ENCODE results near the gene HOXD10. TPM values are rescaled to one million over a fixed set of nuclear protein-coding genes. Genes with fewer than 3 reads are reported as not detected.

The HOXD10 gene
- total RNA-seq, 1 experiment from 2014 or later: not detected

- Histone ChIP-seq H3K27ac (ENCODE audit: low read length) (no peak overlapping the region), H3K4me1 (ENCODE audit: control insufficient read depth, insufficient read depth, low read length) (peaks cover 16% of the 10 kb centered on the region), H3K9me3 (ENCODE audit: control insufficient read depth, insufficient read depth, low read depth, low read length) (no peaks in the 10 kb centered on the region), H3K27me3 (ENCODE audit: control insufficient read depth, insufficient read depth, low read length) (no peaks in the 10 kb centered on the region), H3K4me3 (ENCODE audit: low read depth in 2 of 2, low read length in 2 of 2) (peak overlapping the region in 1 of 2 experiments; percentile 31; a peak in 1 of 4 replicates), H3K36me3 (ENCODE audit: control insufficient read depth, insufficient read depth, low read length) (no peaks in the 10 kb centered on the region)
- CTCF ChIA-PET: no interaction called here
- DNase-seq (ENCODE audit: low read depth, low spot score) (no peak), ATAC-seq (no peak)
- TF ChIP-seq, protein P1, sequence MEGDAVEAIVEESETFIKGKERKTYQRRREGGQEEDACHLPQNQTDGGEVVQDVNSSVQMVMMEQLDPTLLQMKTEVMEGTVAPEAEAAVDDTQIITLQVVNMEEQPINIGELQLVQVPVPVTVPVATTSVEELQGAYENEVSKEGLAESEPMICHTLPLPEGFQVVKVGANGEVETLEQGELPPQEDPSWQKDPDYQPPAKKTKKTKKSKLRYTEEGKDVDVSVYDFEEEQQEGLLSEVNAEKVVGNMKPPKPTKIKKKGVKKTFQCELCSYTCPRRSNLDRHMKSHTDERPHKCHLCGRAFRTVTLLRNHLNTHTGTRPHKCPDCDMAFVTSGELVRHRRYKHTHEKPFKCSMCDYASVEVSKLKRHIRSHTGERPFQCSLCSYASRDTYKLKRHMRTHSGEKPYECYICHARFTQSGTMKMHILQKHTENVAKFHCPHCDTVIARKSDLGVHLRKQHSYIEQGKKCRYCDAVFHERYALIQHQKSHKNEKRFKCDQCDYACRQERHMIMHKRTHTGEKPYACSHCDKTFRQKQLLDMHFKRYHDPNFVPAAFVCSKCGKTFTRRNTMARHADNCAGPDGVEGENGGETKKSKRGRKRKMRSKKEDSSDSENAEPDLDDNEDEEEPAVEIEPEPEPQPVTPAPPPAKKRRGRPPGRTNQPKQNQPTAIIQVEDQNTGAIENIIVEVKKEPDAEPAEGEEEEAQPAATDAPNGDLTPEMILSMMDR (IDR thresholded peaks at IDR 0.05): no peak
- TF ChIP-seq TCF7L2 (IDR thresholded peaks at IDR 0.05; ENCODE audit: low read depth, low read length) (no peak), REST (IDR thresholded peaks at IDR 0.05; ENCODE audit: insufficient read depth in 1 of 2, low read depth in 2 of 2, low read length in 1 of 2) (no peak), SIN3A (IDR thresholded peaks at IDR 0.05; ENCODE audit: borderline replicate concordance, insufficient read depth, low read depth, low read length) (no peak), POLR2AphosphoS5 (IDR thresholded peaks at IDR 0.05; ENCODE audit: low read depth, low read length) (no peak)
- in situ Hi-C loops (cut with HindIII; ENCODE audit: low pct_unique_long_range_greater_than_20kb, low sequenced_read_pairs): no loop called here
- intact Hi-C loops (cut with micrococcal nuclease; ENCODE audit: unreplicated experiment): loop anchor here (5.0 to 10.0 kb wide), 4 partner anchors 523 to 1033 kb away; no protein-coding TSS in a partner anchor
- no TSS peak for BruUV-seq (replicated peaks)
- POLR2A ChIA-PET: no interaction called here
These were observed 13.2 kb downstream of the HOXD10 start for GRCh38 chr2:176129813-176130146.

DNA sequence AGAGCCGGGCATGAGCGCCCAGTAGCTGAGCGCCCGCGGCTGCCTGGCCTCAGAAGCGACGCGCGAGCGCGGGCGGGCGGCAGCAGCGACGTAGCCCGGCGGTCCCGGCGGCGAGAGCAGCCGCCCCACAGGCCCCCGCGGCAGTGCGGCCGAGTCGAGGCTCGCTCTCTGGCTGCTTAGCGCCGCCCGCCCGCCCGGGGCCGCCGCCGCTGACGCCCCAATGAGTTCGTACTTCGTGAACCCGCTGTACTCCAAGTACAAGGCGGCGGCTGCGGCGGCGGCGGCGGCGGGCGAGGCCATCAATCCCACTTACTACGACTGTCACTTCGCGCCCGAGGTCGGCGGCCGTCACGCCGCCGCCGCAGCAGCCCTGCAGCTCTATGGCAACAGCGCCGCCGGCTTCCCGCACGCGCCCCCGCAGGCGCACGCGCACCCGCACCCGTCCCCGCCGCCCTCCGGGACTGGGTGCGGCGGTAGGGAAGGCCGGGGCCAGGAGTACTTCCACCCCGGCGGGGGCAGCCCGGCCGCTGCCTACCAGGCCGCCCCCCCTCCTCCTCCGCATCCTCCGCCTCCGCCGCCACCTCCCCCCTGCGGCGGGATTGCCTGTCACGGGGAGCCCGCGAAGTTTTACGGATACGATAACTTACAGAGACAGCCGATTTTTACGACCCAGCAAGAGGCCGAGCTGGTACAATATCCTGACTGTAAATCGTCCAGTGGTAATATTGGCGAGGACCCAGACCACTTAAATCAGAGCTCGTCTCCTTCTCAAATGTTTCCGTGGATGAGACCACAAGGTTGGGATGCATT is 13.8 kb downstream of the HOXD10 start:
- Histone ChIP-seq H3K4me1 (ENCODE audit: control insufficient read depth, insufficient read depth, low read length) (peaks cover 19% of the 10 kb centered on the region), H3K9me3 (ENCODE audit: control insufficient read depth, insufficient read depth, low read depth, low read length) (no peaks in the 10 kb centered on the region), H3K4me3 (ENCODE audit: low read depth in 2 of 2, low read length in 2 of 2) (peak overlapping the region in 1 of 2 experiments; percentile 31; a peak in 1 of 4 replicates), H3K27ac (ENCODE audit: low read length) (no peak overlapping the region), H3K27me3 (ENCODE audit: control insufficient read depth, insufficient read depth, low read length) (no peaks in the 10 kb centered on the region), H3K36me3 (ENCODE audit: control insufficient read depth, insufficient read depth, low read length) (no peaks in the 10 kb centered on the region)
- ChIA-PET POLR2A (no interaction called here), CTCF (no interaction called here)
- no TSS peak for BruUV-seq (replicated peaks)
- intact Hi-C loops (cut with micrococcal nuclease; ENCODE audit: unreplicated experiment): no loop called here
- no peak for DNase-seq (ENCODE audit: low read depth, low spot score)
- in situ Hi-C loops (cut with HindIII; ENCODE audit: low pct_unique_long_range_greater_than_20kb, low sequenced_read_pairs): no loop called here
- TF ChIP-seq, protein P1 (IDR thresholded peaks at IDR 0.05): no peak
- TF ChIP-seq SIN3A (IDR thresholded peaks at IDR 0.05; ENCODE audit: borderline replicate concordance, insufficient read depth, low read depth, low read length): no peak
- no peak for TF ChIP-seq TCF7L2 (IDR thresholded peaks at IDR 0.05; ENCODE audit: low read depth, low read length)
- no peak for TF ChIP-seq POLR2AphosphoS5 (IDR thresholded peaks at IDR 0.05; ENCODE audit: low read depth, low read length)
- TF ChIP-seq REST (IDR thresholded peaks at IDR 0.05; ENCODE audit: insufficient read depth in 1 of 2, low read depth in 2 of 2, low read length in 1 of 2): no peak
- ATAC-seq: no peak

Measured in Panc1 (cell line).